Stimulated activated naive CD8-positive, alpha-beta T cell treated with anti-CD3 and anti-CD28 coated beads, Interleukin-15, Interleukin-2, amounts not matched to agents 100 ng/mL and 50 ng/mL, for 24 hours (primary cell): ENCODE measurements around the gene TGFBR3L.

Experiments
- H3K27ac Mint-ChIP-seq: one replicate; pipeline ENCODE4 v1.8.0; 2021; ENCODE audit warnings: mild to moderate bottlenecking, mixed read lengths
- H3K27me3 Mint-ChIP-seq: one replicate; pipeline ENCODE4 v1.8.0; 2021; ENCODE audit warnings: mixed read lengths
- H3K36me3 Mint-ChIP-seq: one replicate; pipeline ENCODE4 v1.8.0; 2021; ENCODE audit warnings: low read depth, mixed read lengths
- H3K4me1 Mint-ChIP-seq: one replicate; pipeline ENCODE4 v1.8.0; 2021; ENCODE audit warnings: low read depth, mixed read lengths
- H3K4me3 Mint-ChIP-seq: one replicate; pipeline ENCODE4 v1.8.0; 2021; ENCODE audit warnings: mild to moderate bottlenecking, mixed read lengths
- H3K9me3 Mint-ChIP-seq: one replicate; pipeline ENCODE4 v1.8.0; 2021; ENCODE audit warnings: mixed read lengths

Gene TGFBR3L

GRCh38 chr19:7873304-7874075 lies 41.1 kb upstream of the TGFBR3L start:
- Mint-ChIP-seq H3K4me3 (peak overlapping the region; percentile 64), H3K4me1 (peaks cover 24% of the 10 kb centered on the region), H3K27me3 (peaks cover 24% of the 10 kb centered on the region)

GRCh38 chr19:7874076-7874896 lies 40.3 kb upstream of the TGFBR3L start, which contains the start of gene PRR36:
Gene PRR36, minus strand, starts transcription at chr19:7874390. Its CDS starts 701 bp downstream, at chr19:7873689.
- no peak within 1 kb of the TSS for H3K27ac Mint-ChIP-seq
- H3K9me3 Mint-ChIP-seq = no peaks in the 10 kb centered on the region
- no peaks in the 10 kb centered on the region for H3K36me3 Mint-ChIP-seq
- H3K27me3 Mint-ChIP-seq = peaks cover 24% of the 10 kb centered on the region
- peaks cover 24% of the 10 kb centered on the region for H3K4me1 Mint-ChIP-seq
- H3K4me3 Mint-ChIP-seq = peak within 1 kb of the TSS; percentile 64

More at GRCh38 chr19:7873304-7874075, 41.1 kb upstream of the TGFBR3L start:
- H3K27ac Mint-ChIP-seq = no peak overlapping the region
- no peaks in the 10 kb centered on the region for H3K36me3 Mint-ChIP-seq
- H3K9me3 Mint-ChIP-seq = no peaks in the 10 kb centered on the region

GRCh38 chr19:7874897-7875273 lies 39.7 kb upstream of the TGFBR3L start:
- H3K4me3 Mint-ChIP-seq = no peak overlapping the region
- H3K4me1 Mint-ChIP-seq = peaks cover 24% of the 10 kb centered on the region

GRCh38 chr19:7877249-7877836 lies 37.3 kb upstream of the TGFBR3L start:
- Mint-ChIP-seq H3K4me3 (no peak overlapping the region), H3K4me1 (peaks cover 8% of the 10 kb centered on the region), H3K36me3 (no peaks in the 10 kb centered on the region), H3K27ac (peak overlapping the region; percentile 67), H3K9me3 (no peaks in the 10 kb centered on the region), H3K27me3 (peaks cover 12% of the 10 kb centered on the region)

More at GRCh38 chr19:7874897-7875273, 39.7 kb upstream of the TGFBR3L start:
- peaks cover 24% of the 10 kb centered on the region for H3K27me3 Mint-ChIP-seq
- H3K9me3 Mint-ChIP-seq = no peaks in the 10 kb centered on the region
- no peak overlapping the region for H3K27ac Mint-ChIP-seq
- H3K36me3 Mint-ChIP-seq = no peaks in the 10 kb centered on the region

- no peak overlapping the region for H3K27ac Mint-ChIP-seq
- H3K9me3 Mint-ChIP-seq = no peaks in the 10 kb centered on the region
- no peak overlapping the region for H3K4me3 Mint-ChIP-seq
- peaks cover 7% of the 10 kb centered on the region for H3K27me3 Mint-ChIP-seq
- H3K36me3 Mint-ChIP-seq = no peaks in the 10 kb centered on the region
- peaks cover 5% of the 10 kb centered on the region for H3K4me1 Mint-ChIP-seq
These were observed 35.4 kb upstream of the TGFBR3L start for GRCh38 chr19:7879111-7879807.

GRCh38 chr19:7879836-7880235 lies 34.8 kb upstream of the TGFBR3L start:
- H3K4me1 Mint-ChIP-seq = peaks cover 1% of the 10 kb centered on the region
- no peaks in the 10 kb centered on the region for H3K36me3 Mint-ChIP-seq
- H3K27me3 Mint-ChIP-seq = peaks cover 4% of the 10 kb centered on the region
- H3K27ac Mint-ChIP-seq = no peak overlapping the region
- H3K9me3 Mint-ChIP-seq = no peaks in the 10 kb centered on the region
- H3K4me3 Mint-ChIP-seq = no peak overlapping the region

- Mint-ChIP-seq H3K36me3 (no peaks in the 10 kb centered on the region), H3K27me3 (peaks cover 7% of the 10 kb centered on the region), H3K9me3 (no peaks in the 10 kb centered on the region), H3K4me3 (no peak overlapping the region), H3K27ac (no peak overlapping the region), H3K4me1 (no peaks in the 10 kb centered on the region)
These were observed 32.7 kb upstream of the TGFBR3L start for GRCh38 chr19:7881910-7882309.

GRCh38 chr19:7883105-7883504 lies 31.5 kb upstream of the TGFBR3L start:
- Mint-ChIP-seq H3K27ac (no peak overlapping the region), H3K36me3 (no peaks in the 10 kb centered on the region), H3K4me1 (no peaks in the 10 kb centered on the region), H3K9me3 (no peaks in the 10 kb centered on the region), H3K27me3 (peaks cover 7% of the 10 kb centered on the region), H3K4me3 (no peak overlapping the region)

GRCh38 chr19:7883796-7884570 lies 30.6 kb upstream of the TGFBR3L start:
- Mint-ChIP-seq H3K4me1 (no peaks in the 10 kb centered on the region), H3K27ac (no peak overlapping the region), H3K36me3 (no peaks in the 10 kb centered on the region)

GRCh38 chr19:7885818-7886217 lies 28.8 kb upstream of the TGFBR3L start:
- H3K27me3 Mint-ChIP-seq = peaks cover 17% of the 10 kb centered on the region

More at GRCh38 chr19:7883796-7884570, 30.6 kb upstream of the TGFBR3L start:
- Mint-ChIP-seq H3K27me3 (peaks cover 10% of the 10 kb centered on the region), H3K4me3 (no peak overlapping the region), H3K9me3 (no peaks in the 10 kb centered on the region)

GRCh38 chr19:7887408-7888144 lies 27.1 kb upstream of the TGFBR3L start:
- no peak overlapping the region for H3K27ac Mint-ChIP-seq
- H3K27me3 Mint-ChIP-seq = peaks cover 17% of the 10 kb centered on the region
- no peak overlapping the region for H3K4me3 Mint-ChIP-seq
- H3K4me1 Mint-ChIP-seq = no peaks in the 10 kb centered on the region
- H3K9me3 Mint-ChIP-seq = no peaks in the 10 kb centered on the region
- H3K36me3 Mint-ChIP-seq = no peaks in the 10 kb centered on the region

More at GRCh38 chr19:7885818-7886217, 28.8 kb upstream of the TGFBR3L start:
- no peaks in the 10 kb centered on the region for H3K36me3 Mint-ChIP-seq
- no peak overlapping the region for H3K27ac Mint-ChIP-seq
- no peaks in the 10 kb centered on the region for H3K9me3 Mint-ChIP-seq
- H3K4me1 Mint-ChIP-seq = no peaks in the 10 kb centered on the region
- H3K4me3 Mint-ChIP-seq = no peak overlapping the region

GRCh38 chr19:7888145-7888825 lies 26.3 kb upstream of the TGFBR3L start, which contains the start of gene LRRC8E:
Gene LRRC8E, plus strand, starts transcription at chr19:7888510. Its CDS starts 7,094 bp downstream, at chr19:7895604.
- Mint-ChIP-seq H3K4me1 (no peaks in the 10 kb centered on the region), H3K4me3 (no peak within 1 kb of the TSS), H3K27me3 (peaks cover 17% of the 10 kb centered on the region), H3K36me3 (no peaks in the 10 kb centered on the region), H3K27ac (no peak within 1 kb of the TSS), H3K9me3 (no peaks in the 10 kb centered on the region)

- Mint-ChIP-seq H3K27ac (no peak overlapping the region), H3K36me3 (no peaks in the 10 kb centered on the region), H3K4me1 (peaks cover 4% of the 10 kb centered on the region), H3K27me3 (peaks cover 17% of the 10 kb centered on the region), H3K9me3 (no peaks in the 10 kb centered on the region), H3K4me3 (no peak overlapping the region)
These were observed 25.8 kb upstream of the TGFBR3L start for GRCh38 chr19:7888826-7889217.
